Transverse colon (tissue), 4 donors: ENCODE results near the gene ZNF687. TPM values are rescaled to one million over a fixed set of nuclear protein-coding genes. Genes with fewer than 3 reads are reported as not detected.

Experiments
- DNase-seq: peaks from one replicate; pipeline ENCODE4 v3.0.0-alpha.2; 2019
- H3K27ac ChIP-seq, 4 donors: fragments of 200-600 bp; sonication (generic); 2 replicates each; pipeline ENCODE4 v1.5.1; 2016 to 2018; ENCODE audit warnings: inconsistent platforms in 4 of 4
- H3K27me3 ChIP-seq: fragments of 200-600 bp; sonication (generic); 2 replicates; pipeline ENCODE4 v1.5.1; 2017; ENCODE audit warnings: inconsistent platforms
- H3K36me3 ChIP-seq, 4 donors: fragments of 200-600 bp; sonication (generic); 2 replicates each; pipeline ENCODE4 v1.5.1; 2017 to 2019; ENCODE audit warnings: inconsistent platforms in 4 of 4
- H3K4me1 ChIP-seq, 4 donors: fragments of 200-600 bp; sonication (generic); 2 replicates each; pipeline ENCODE4 v1.5.1; 2017 to 2020; ENCODE audit warnings: inconsistent platforms in 4 of 4
- H3K4me3 ChIP-seq, 4 donors: fragments of 200-600 bp; sonication (generic); 1 replicate in 1 of 4; 2 replicates in 3 of 4; pipeline versions ENCODE4 v1.5.1 to v1.6.1; 2017 to 2019; ENCODE audit warnings: inconsistent platforms in 4 of 4
- H3K9me3 ChIP-seq, 2 donors: fragments of 200-600 bp; sonication (generic); 2 replicates each; pipeline ENCODE4 v1.5.1; 2017 to 2019; ENCODE audit warnings: inconsistent platforms in 2 of 2
- EP300 ChIP-seq: sonication (generic); formaldehyde crosslinking; IDR thresholded peaks from one replicate; pipeline ENCODE4 v1.6.1; 2017; ENCODE audit warnings: antibody characterized with exemption, low read depth
- POLR2A ChIP-seq: fragments of 450-650 bp; IDR thresholded peaks from one replicate; pipeline ENCODE4 v1.6.1; 2016; ENCODE audit warnings: antibody characterized with exemption, mild to moderate bottlenecking, moderate library complexity
- POLR2AphosphoS5 ChIP-seq, 3 donors: sonication (generic); formaldehyde crosslinking; IDR thresholded peaks; one replicate each; pipeline ENCODE4 v1.6.1; 2016; ENCODE audit warnings: antibody characterized with exemption in 3 of 3
- whole genome bisulfite sequencing, 2 donors: methylation state at CpG; one replicate each; pipeline ENCODE4 v1.1.5; 2018; ENCODE audit warnings: low coverage in 1 of 2; 5-methylcytosine and 5-hydroxymethylcytosine counted together
- in situ Hi-C, 4 donors: fragments of 200-750 bp; cut with MboI; loops; one replicate each; pipeline versions ENCODE4 v1.15.0 to v1.15.1; 2017; ENCODE audit warnings: low sequenced_read_pairs in 3 of 4, low pct_ligation_motif_present in 1 of 4, low pct_unique_long_range_greater_than_20kb in 1 of 4
- intact Hi-C: fragments of 100-400 bp; cut with DNase I; formaldehyde crosslinking; loops from one replicate; pipeline ENCODE4 v1.15.1; 2023; ENCODE audit warnings: low total_unique reads
- total RNA-seq, 4 donors: library from RNA; depleted of rRNA; stranded (reverse); fragments of >200 nt; gene quantifications; one replicate each; pipeline ENCODE4 v1.1.0, GENCODE V29; 2016
- TF ChIP-seq, protein P1 (sequence below), 5 experiments: fragments of 200-600 bp in 3 of 5; fragments of 450-650 bp in 2 of 5; sonication (generic) in 3 of 5; IDR thresholded peaks; 1 replicate in 2 of 5; 2 replicates in 3 of 5; pipeline ENCODE4 v1.5.1; 2016 to 2017; ENCODE audit warnings: antibody characterized with exemption in 5 of 5, inconsistent platforms in 3 of 5, mild to moderate bottlenecking in 2 of 5, moderate library complexity in 1 of 5

Gene ZNF687
- total RNA-seq, 4 donors from 2014 or later = 24.5 to 41.9 (median 31.5) TPM

DNA sequence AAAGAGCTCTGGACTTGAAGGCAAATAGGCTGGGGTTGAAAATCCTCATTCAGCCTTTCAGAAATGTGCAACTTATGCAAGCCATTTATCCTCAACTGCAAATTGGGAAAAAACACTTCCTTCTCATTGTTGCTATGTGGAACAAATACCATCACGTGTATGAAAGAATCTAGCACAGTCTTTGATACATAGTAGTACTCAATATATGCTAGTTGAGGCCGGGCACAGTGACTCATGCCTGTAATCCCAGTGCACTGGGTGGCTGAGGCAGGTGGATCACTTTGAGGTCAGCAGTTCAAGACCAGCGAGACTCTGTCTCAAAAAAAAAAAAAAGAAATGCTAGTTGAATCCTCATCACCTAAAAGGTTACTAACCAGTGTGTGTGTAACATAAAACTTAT, 36.9 kb downstream of the ZNF687 start:
- in situ Hi-C loops = no loop called here
- 63 to 77% methylated on average over 3 of the region's 3 CpGs for WGBS, 2 donors
- TF ChIP-seq POLR2AphosphoS5 (IDR thresholded peaks at IDR 0.05) (no peak), POLR2A (no peak), EP300 (no peak)
- TF ChIP-seq, protein P1, sequence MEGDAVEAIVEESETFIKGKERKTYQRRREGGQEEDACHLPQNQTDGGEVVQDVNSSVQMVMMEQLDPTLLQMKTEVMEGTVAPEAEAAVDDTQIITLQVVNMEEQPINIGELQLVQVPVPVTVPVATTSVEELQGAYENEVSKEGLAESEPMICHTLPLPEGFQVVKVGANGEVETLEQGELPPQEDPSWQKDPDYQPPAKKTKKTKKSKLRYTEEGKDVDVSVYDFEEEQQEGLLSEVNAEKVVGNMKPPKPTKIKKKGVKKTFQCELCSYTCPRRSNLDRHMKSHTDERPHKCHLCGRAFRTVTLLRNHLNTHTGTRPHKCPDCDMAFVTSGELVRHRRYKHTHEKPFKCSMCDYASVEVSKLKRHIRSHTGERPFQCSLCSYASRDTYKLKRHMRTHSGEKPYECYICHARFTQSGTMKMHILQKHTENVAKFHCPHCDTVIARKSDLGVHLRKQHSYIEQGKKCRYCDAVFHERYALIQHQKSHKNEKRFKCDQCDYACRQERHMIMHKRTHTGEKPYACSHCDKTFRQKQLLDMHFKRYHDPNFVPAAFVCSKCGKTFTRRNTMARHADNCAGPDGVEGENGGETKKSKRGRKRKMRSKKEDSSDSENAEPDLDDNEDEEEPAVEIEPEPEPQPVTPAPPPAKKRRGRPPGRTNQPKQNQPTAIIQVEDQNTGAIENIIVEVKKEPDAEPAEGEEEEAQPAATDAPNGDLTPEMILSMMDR (IDR thresholded peaks at IDR 0.05) = no peak
- DNase-seq = no peak
- Histone ChIP-seq H3K9me3 (no peaks in the 10 kb centered on the region), H3K27me3 (no peaks in the 10 kb centered on the region), H3K4me1 (peaks cover 0 to 9% (median 5%) of the 10 kb centered on the region in 4 donors), H3K27ac (no peak overlapping the region), H3K36me3 (peaks cover 0 to 31% (median 14%) of the 10 kb centered on the region in 4 donors), H3K4me3 (no peak overlapping the region)
- intact Hi-C loops = no loop called here

GRCh38 chr1:151324390-151324930, 42.4 kb downstream of the ZNF687 start:
- DNase-seq = no peak
- 96 to 100% methylated on average over 2 to 4 of the region's 4 CpGs for WGBS, 2 donors
- peaks cover 6 to 32% (median 25%) of the 10 kb centered on the region in 4 donors for H3K4me1 ChIP-seq
- intact Hi-C loops = no loop called here
- no peaks in the 10 kb centered on the region for H3K9me3 ChIP-seq
- no peak overlapping the region for H3K4me3 ChIP-seq
- in situ Hi-C loops = no loop called here
- H3K27me3 ChIP-seq = no peaks in the 10 kb centered on the region
- no peak for TF ChIP-seq EP300
- TF ChIP-seq POLR2A = no peak
- TF ChIP-seq, protein P1 (IDR thresholded peaks at IDR 0.05) = no peak
- no peak for TF ChIP-seq POLR2AphosphoS5 (IDR thresholded peaks at IDR 0.05)
- peaks cover 0 to 11% (median 5%) of the 10 kb centered on the region in 4 donors for H3K36me3 ChIP-seq
- H3K27ac ChIP-seq = no peak overlapping the region

DNA sequence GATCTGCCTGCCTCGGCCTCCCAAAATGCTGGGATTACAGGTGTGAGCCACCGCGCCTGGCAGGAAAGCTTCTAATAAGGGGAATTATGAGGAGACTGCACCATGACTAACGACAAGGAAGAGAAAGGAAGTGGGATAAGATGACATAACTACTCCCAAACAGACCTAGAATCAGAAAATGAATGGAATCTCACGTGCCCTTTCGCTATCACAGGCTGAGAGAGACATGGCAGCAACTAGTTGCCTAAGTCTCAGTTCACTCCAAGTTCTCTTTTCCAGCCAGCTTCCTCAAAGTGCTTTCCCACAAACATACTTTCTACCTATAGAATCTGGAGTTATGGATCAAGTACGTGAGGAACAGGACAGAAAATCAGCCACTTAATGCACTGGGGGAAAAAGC, 43.1 kb downstream of the ZNF687 start:
- Histone ChIP-seq H3K27ac (no peak overlapping the region), H3K4me3 (no peak overlapping the region), H3K9me3 (no peaks in the 10 kb centered on the region), H3K36me3 (peaks cover 0 to 10% (median 4%) of the 10 kb centered on the region in 4 donors), H3K4me1 (peaks cover 6 to 32% (median 25%) of the 10 kb centered on the region in 4 donors), H3K27me3 (no peaks in the 10 kb centered on the region)
- in situ Hi-C loops (no loop called here), intact Hi-C loops (no loop called here)
- WGBS, 2 donors = 81 to 84% methylated on average over 5 to 7 of the region's 7 CpGs
- no peak for DNase-seq
- no peak for TF ChIP-seq POLR2AphosphoS5 (IDR thresholded peaks at IDR 0.05)
- TF ChIP-seq POLR2A = no peak
- TF ChIP-seq EP300 = no peak
- TF ChIP-seq, protein P1 (IDR thresholded peaks at IDR 0.05) = no peak

- Histone ChIP-seq H3K9me3 (no peaks in the 10 kb centered on the region), H3K27me3 (no peaks in the 10 kb centered on the region), H3K36me3 (peaks cover 0 to 9% (median 4%) of the 10 kb centered on the region in 4 donors), H3K4me3 (peak overlapping the region in 3 of 4 donors; percentile 77 to 95 (median 90)), H3K4me1 (peaks cover 6 to 29% (median 25%) of the 10 kb centered on the region in 4 donors), H3K27ac (peak overlapping the region; percentile 91 to 94 (median 93))
- 43 to 64% methylated on average over 4 to 5 of the region's 5 CpGs for WGBS, 2 donors
- TF ChIP-seq EP300 (no peak), POLR2AphosphoS5 (IDR thresholded peaks at IDR 0.05) (no peak), POLR2A (no peak)
- TF ChIP-seq, protein P1 (IDR thresholded peaks at IDR 0.05) = no peak
- in situ Hi-C loops = no loop called here
- intact Hi-C loops = no loop called here
- DNase-seq = no peak
Observed at GRCh38 chr1:151325646-151326429, 43.7 kb downstream of the ZNF687 start.
